Neural cell (in vitro differentiated cells): ENCODE results near the gene TMED3. TPM values are rescaled to one million over a fixed set of nuclear protein-coding genes. Genes with fewer than 3 reads are reported as not detected.

Source experiments
- H2AFZ ChIP-seq: fragments of 200-600, 300-800 bp; sonication (generic), shearing (Covaris generic); 2 replicates; pipeline ENCODE4 v1.6.0; 2014; ENCODE audit warnings: low read depth, mild to moderate bottlenecking, antibody characterized with exemption, low read length, moderate library complexity
- H3F3A ChIP-seq: fragments of 200-600 bp; shearing (Covaris generic); 2 replicates; pipeline ENCODE4 v1.6.1; 2016; ENCODE audit warnings: mild to moderate bottlenecking, moderate library complexity, mixed read lengths, antibody characterized with exemption, low read length; ENCODE audit not compliant: insufficient read depth, poor library complexity, severe bottlenecking
- H3K27ac ChIP-seq: fragments of 200-600, 300-800 bp; sonication (generic), shearing (Covaris generic); 2 replicates; pipeline ENCODE4 v1.5.1; 2014; ENCODE audit warnings: mild to moderate bottlenecking, low read length, moderate library complexity
- H3K27me3 ChIP-seq: fragments of 300-800, 200-600 bp; sonication (generic), shearing (Covaris generic); 2 replicates; pipeline ENCODE4 v1.6.0; 2014; ENCODE audit warnings: mild to moderate bottlenecking, low read depth, low read length, moderate library complexity; ENCODE audit not compliant: insufficient read depth
- H3K36me3 ChIP-seq: fragments of 300-800, 200-600 bp; sonication (generic), shearing (Covaris generic); 2 replicates; pipeline ENCODE4 v1.5.1; 2014; ENCODE audit warnings: mild to moderate bottlenecking, antibody characterized with exemption, low read length, moderate library complexity; ENCODE audit not compliant: insufficient read depth
- H3K4me2 ChIP-seq: fragments of 300-800, 200-600 bp; sonication (generic), shearing (Covaris generic); 2 replicates; pipeline ENCODE4 v1.6.0; 2014; ENCODE audit warnings: mild to moderate bottlenecking, low read length
- H3K4me3 ChIP-seq: fragments of 300-800, 200-600 bp; sonication (generic), shearing (Covaris generic); 2 replicates; pipeline ENCODE4 v1.5.1; 2014; ENCODE audit warnings: mild to moderate bottlenecking, low read length, moderate library complexity
- H3K79me2 ChIP-seq: fragments of 200-600 bp; shearing (Covaris generic); replicated peaks from 2 replicates; pipeline ENCODE4 v1.6.0; 2014; ENCODE audit warnings: mild to moderate bottlenecking, low read length, moderate library complexity; ENCODE audit not compliant: insufficient read depth
- H3K9ac ChIP-seq: fragments of 300-800, 200-600 bp; sonication (generic), shearing (Covaris generic); 2 replicates; pipeline ENCODE4 v1.6.1; 2016; ENCODE audit warnings: mild to moderate bottlenecking, low read length, mixed read lengths
- H3K9me2 ChIP-seq: fragments of 200-600 bp; shearing (Covaris generic); 2 replicates; pipeline ENCODE4 v1.6.1; 2016; ENCODE audit warnings: mild to moderate bottlenecking, low read length, mixed read lengths; ENCODE audit not compliant: insufficient read depth
- H3K9me3 ChIP-seq: fragments of 200-600, 300-800 bp; sonication (generic), shearing (Covaris generic); 2 replicates; pipeline ENCODE4 v1.6.1; 2016; ENCODE audit warnings: mild to moderate bottlenecking, mixed run types, low read length, moderate library complexity, mixed read lengths
- H4K20me1 ChIP-seq: fragments of 200-600 bp; shearing (Covaris generic); 2 replicates; pipeline ENCODE4 v1.6.1; 2016; ENCODE audit warnings: mild to moderate bottlenecking, mixed run types; ENCODE audit not compliant: insufficient read depth
- EP300 ChIP-seq: fragments of 450-650 bp; conservative IDR thresholded peaks from 2 replicates; pipeline ENCODE4 v1.6.1; 2014; ENCODE audit warnings: antibody characterized with exemption, mild to moderate bottlenecking, moderate library complexity; ENCODE audit not compliant: poor library complexity, severe bottlenecking
- EZH2 ChIP-seq: fragments of 200-600, 300-800 bp; shearing (Covaris generic), sonication (generic); IDR thresholded peaks from 2 replicates; pipeline ENCODE4 v1.6.1; 2014; ENCODE audit warnings: antibody characterized with exemption, low read length, borderline replicate concordance, mild to moderate bottlenecking; ENCODE audit not compliant: insufficient read depth, poor library complexity, severe bottlenecking
- MXI1 ChIP-seq: fragments of 450-650 bp; conservative IDR thresholded peaks from 2 replicates; pipeline ENCODE4 v1.6.1; 2014; ENCODE audit warnings: antibody characterized with exemption, mild to moderate bottlenecking; ENCODE audit not compliant: poor library complexity, severe bottlenecking
- POLR2AphosphoS5 ChIP-seq: IDR thresholded peaks from 2 replicates; pipeline ENCODE4 v1.6.1; 2012
- RAD21 ChIP-seq: fragments of 450-650 bp; conservative IDR thresholded peaks from 2 replicates; pipeline ENCODE4 v1.6.1; 2014; ENCODE audit warnings: antibody characterized with exemption, mild to moderate bottlenecking, moderate library complexity
- SMC3 ChIP-seq: fragments of 450-650 bp; conservative IDR thresholded peaks from 2 replicates; pipeline ENCODE4 v1.6.1; 2014; ENCODE audit warnings: antibody characterized with exemption, mild to moderate bottlenecking, moderate library complexity; ENCODE audit not compliant: poor library complexity
- TAF1 ChIP-seq: IDR thresholded peaks from 2 replicates; pipeline ENCODE4 v1.6.1; 2012; ENCODE audit warnings: low read depth
- polyA plus RNA-seq: library from polyadenylated mRNA; depleted of rRNA; stranded (reverse); fragments of >200 nt; gene quantifications from 2 replicates; pipeline ENCODE4 v1.2.3, GENCODE V29; 2014
- TF ChIP-seq, protein P1 (sequence below): fragments of 450-650 bp; IDR thresholded peaks from 2 replicates; pipeline ENCODE4 v1.5.1; 2014; ENCODE audit warnings: antibody characterized with exemption, mild to moderate bottlenecking, moderate library complexity; ENCODE audit not compliant: poor library complexity, severe bottlenecking
- TF ChIP-seq, protein P2 (sequence below): IDR thresholded peaks from 2 replicates; pipeline ENCODE4 v1.6.1; 2012; ENCODE audit warnings: borderline replicate concordance

TMED3 gene
- polyA plus RNA-seq, 1 donor from 2014 or later, result 83.5 TPM

DNA sequence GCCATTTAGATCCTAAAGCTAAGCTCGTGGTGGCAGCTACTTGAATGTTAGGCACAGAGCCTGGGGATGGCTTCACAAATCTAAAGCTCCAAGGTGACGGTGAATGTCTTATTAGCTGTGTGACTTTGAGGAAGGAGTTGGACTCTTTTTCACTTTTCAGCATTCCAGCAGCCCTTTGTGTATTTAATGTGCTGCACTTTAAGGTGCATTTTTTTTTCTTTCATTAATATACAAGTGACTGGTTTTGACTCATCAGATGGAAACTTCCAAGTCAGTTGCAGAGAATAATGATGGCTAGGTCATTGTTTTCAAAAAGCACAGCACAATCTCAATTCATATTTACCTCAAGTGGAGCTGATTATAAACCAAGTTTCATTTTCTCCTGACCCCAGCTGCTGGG is 55.8 kb downstream of the TMED3 start:
- H4K20me1 ChIP-seq, result no peaks in the 10 kb centered on the region
- no peak overlapping the region for H3K9ac ChIP-seq
- H3K79me2 ChIP-seq, result no peaks in the 10 kb centered on the region
- no peaks in the 10 kb centered on the region for H3K9me2 ChIP-seq
- H3K36me3 ChIP-seq, result no peaks in the 10 kb centered on the region
- H3F3A ChIP-seq, result no peaks in the 10 kb centered on the region
- no peak overlapping the region for H2AFZ ChIP-seq
- no peak overlapping the region for H3K27ac ChIP-seq
- H3K27me3 ChIP-seq, result no peaks in the 10 kb centered on the region
- H3K9me3 ChIP-seq, result no peaks in the 10 kb centered on the region
- H3K4me2 ChIP-seq, result no peak overlapping the region
- no peak overlapping the region for H3K4me3 ChIP-seq
- TF ChIP-seq POLR2AphosphoS5 (no peak), SMC3 (no peak), TAF1 (no peak), RAD21 (no peak), EP300 (no peak), EZH2 (no peak), MXI1 (no peak)
- TF ChIP-seq, protein P1, sequence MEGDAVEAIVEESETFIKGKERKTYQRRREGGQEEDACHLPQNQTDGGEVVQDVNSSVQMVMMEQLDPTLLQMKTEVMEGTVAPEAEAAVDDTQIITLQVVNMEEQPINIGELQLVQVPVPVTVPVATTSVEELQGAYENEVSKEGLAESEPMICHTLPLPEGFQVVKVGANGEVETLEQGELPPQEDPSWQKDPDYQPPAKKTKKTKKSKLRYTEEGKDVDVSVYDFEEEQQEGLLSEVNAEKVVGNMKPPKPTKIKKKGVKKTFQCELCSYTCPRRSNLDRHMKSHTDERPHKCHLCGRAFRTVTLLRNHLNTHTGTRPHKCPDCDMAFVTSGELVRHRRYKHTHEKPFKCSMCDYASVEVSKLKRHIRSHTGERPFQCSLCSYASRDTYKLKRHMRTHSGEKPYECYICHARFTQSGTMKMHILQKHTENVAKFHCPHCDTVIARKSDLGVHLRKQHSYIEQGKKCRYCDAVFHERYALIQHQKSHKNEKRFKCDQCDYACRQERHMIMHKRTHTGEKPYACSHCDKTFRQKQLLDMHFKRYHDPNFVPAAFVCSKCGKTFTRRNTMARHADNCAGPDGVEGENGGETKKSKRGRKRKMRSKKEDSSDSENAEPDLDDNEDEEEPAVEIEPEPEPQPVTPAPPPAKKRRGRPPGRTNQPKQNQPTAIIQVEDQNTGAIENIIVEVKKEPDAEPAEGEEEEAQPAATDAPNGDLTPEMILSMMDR, result no peak
- TF ChIP-seq, protein P2, sequence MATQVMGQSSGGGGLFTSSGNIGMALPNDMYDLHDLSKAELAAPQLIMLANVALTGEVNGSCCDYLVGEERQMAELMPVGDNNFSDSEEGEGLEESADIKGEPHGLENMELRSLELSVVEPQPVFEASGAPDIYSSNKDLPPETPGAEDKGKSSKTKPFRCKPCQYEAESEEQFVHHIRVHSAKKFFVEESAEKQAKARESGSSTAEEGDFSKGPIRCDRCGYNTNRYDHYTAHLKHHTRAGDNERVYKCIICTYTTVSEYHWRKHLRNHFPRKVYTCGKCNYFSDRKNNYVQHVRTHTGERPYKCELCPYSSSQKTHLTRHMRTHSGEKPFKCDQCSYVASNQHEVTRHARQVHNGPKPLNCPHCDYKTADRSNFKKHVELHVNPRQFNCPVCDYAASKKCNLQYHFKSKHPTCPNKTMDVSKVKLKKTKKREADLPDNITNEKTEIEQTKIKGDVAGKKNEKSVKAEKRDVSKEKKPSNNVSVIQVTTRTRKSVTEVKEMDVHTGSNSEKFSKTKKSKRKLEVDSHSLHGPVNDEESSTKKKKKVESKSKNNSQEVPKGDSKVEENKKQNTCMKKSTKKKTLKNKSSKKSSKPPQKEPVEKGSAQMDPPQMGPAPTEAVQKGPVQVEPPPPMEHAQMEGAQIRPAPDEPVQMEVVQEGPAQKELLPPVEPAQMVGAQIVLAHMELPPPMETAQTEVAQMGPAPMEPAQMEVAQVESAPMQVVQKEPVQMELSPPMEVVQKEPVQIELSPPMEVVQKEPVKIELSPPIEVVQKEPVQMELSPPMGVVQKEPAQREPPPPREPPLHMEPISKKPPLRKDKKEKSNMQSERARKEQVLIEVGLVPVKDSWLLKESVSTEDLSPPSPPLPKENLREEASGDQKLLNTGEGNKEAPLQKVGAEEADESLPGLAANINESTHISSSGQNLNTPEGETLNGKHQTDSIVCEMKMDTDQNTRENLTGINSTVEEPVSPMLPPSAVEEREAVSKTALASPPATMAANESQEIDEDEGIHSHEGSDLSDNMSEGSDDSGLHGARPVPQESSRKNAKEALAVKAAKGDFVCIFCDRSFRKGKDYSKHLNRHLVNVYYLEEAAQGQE, result no peak

DNA sequence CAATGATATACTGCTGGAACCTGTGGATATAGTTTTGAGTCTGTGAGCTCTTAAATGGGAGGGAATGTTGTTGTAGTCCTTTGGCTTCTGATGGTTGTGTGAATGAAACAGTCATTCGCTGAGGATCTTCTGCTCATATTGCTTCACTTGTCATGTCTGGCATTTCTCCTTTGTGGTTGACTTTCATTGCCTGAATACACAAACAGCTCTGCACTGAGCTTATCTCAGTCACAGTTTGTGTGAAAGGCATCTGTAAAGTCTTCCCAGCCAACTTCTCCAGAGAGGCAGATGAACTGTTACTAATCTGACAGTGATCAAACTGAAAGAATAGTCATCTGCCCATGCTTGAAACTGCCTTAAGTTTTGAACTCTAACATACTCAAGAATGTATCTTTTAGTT is 59.8 kb downstream of the TMED3 start:
- TF ChIP-seq SMC3 (no peak), POLR2AphosphoS5 (no peak), EZH2 (no peak), TAF1 (no peak), MXI1 (no peak)
- TF ChIP-seq, protein P1, result no peak
- no peaks in the 10 kb centered on the region for H3K27me3 ChIP-seq
- no peaks in the 10 kb centered on the region for H3F3A ChIP-seq
- H4K20me1 ChIP-seq, result no peaks in the 10 kb centered on the region
- H3K4me2 ChIP-seq, result no peak overlapping the region
- H3K9ac ChIP-seq, result no peak overlapping the region
- H3K79me2 ChIP-seq, result no peaks in the 10 kb centered on the region
- H3K9me3 ChIP-seq, result no peaks in the 10 kb centered on the region
- no peaks in the 10 kb centered on the region for H3K36me3 ChIP-seq
- no peak overlapping the region for H3K27ac ChIP-seq
- no peak overlapping the region for H3K4me3 ChIP-seq
- no peak overlapping the region for H2AFZ ChIP-seq
- no peaks in the 10 kb centered on the region for H3K9me2 ChIP-seq
